ENCODE data around the gene SLC22A14. TPM values are rescaled to one million over a fixed set of nuclear protein-coding genes. Genes with fewer than 3 reads are reported as not detected.
"Not testable (repeated sequence)": the region's sequence is repeated elsewhere in the genome, so short reads cannot be mapped to it uniquely, and the experiment has no call there.

The SLC22A14 gene
- total RNA-seq, 2 donors from 2014 or later = 0.14 to 0.21 TPM

GRCh38 chr3:38276917-38277630 lies 5.0 kb upstream of the SLC22A14 start:
- H3K27me3 Mint-ChIP-seq (ENCODE audit: low read depth) = no peaks in the 10 kb centered on the region
- no peak overlapping the region for H3K27ac Mint-ChIP-seq
- DNase-seq (no peak), ATAC-seq (replicated peaks in 1 of 2) (no peak)
- no peaks in the 10 kb centered on the region for H3K36me3 Mint-ChIP-seq (ENCODE audit: insufficient read depth in 2 of 2)
- H3K4me3 Mint-ChIP-seq = no peak overlapping the region
- no peaks in the 10 kb centered on the region for H3K9me3 Mint-ChIP-seq
- no peaks in the 10 kb centered on the region for H3K4me1 Mint-ChIP-seq (ENCODE audit: low read depth)

DNA sequence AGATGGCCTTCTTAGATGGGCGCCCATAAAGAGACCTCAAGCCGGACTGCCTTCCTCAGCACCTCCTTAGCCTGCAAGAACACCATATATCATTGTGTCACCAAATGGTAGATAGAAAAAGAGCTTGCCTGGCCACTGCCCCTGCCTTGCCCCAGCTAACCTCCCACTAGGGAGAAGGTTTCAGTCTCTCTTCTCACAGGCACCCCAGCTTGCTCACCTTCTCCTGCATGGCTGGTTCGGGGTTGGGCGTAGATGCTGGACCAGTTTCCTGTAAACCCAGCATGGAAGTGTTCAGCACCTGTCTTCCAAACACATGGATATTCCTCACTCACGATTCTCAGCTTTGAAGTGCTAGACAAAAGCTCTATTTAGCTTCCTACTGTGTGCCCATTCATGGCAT lies 3.3 kb upstream of the SLC22A14 start:
- no peak overlapping the region for H3K27ac Mint-ChIP-seq

DNA sequence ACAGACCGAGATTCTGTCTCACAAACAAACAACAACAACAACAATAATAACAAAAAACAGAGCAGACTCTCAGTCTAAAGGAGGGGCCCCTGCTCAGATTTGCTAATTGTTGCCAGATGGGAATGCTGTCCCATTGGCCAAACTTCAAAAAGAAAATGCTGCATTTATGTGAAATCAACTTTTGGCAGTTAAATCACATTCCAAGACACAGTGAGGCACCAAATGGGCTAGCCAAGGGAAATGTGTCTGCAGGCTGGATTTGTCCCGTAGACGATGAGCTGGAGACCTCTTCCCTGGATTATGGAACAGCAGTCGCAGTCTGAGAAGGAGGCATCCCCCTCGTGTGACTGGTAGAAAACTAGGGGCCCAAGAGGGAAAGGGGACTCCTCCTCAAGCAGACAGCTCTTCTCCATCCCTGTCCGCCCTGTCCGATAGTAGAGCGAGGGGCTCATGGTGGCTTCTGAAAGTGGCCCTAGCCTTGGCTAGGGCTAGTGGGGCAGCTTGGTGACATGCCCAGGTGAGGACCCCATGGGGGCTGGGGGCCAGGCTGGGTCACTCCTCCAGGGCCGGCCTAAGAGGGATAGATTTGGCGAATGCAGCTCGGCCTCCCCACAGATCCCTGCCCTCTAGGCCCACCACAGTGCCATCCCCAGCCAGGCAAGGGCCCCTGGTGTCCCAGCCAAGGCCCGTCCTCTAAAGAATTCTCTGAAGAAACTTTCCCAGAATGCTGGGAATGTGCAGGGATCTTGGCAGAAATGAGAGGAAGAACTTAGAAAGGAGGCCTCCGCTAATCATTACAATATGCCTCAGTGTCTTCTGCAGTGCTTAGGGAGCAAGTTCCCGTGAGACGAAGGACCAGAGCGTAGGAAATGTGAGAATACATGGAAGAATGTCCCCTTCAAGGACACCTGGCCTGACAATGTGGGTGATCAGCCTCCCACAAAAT lies 2.0 kb downstream of the SLC22A14 start:
- H3K4me3 Mint-ChIP-seq = no peak overlapping the region
- no peak overlapping the region for H3K27ac Mint-ChIP-seq
- no peaks in the 10 kb centered on the region for H3K4me1 Mint-ChIP-seq (ENCODE audit: low read depth)
- H3K27me3 Mint-ChIP-seq (ENCODE audit: low read depth) = no peaks in the 10 kb centered on the region
- ATAC-seq (replicated peaks in 1 of 2) = no peak
- H3K36me3 Mint-ChIP-seq (ENCODE audit: insufficient read depth in 2 of 2) = no peaks in the 10 kb centered on the region
- DNase-seq = no peak
- no peaks in the 10 kb centered on the region for H3K9me3 Mint-ChIP-seq

More for the DNA sequence above, 3.3 kb upstream of the SLC22A14 start:
- Mint-ChIP-seq H3K4me1 (ENCODE audit: low read depth) (no peaks in the 10 kb centered on the region), H3K27me3 (ENCODE audit: low read depth) (no peaks in the 10 kb centered on the region), H3K4me3 (no peak overlapping the region), H3K9me3 (no peaks in the 10 kb centered on the region), H3K36me3 (ENCODE audit: insufficient read depth in 2 of 2) (no peaks in the 10 kb centered on the region)
- no peak for DNase-seq
- no peak for ATAC-seq (replicated peaks in 1 of 2)

- ATAC-seq (replicated peaks in 1 of 2) (no peak), DNase-seq (no peak)
- no peaks in the 10 kb centered on the region for H3K36me3 Mint-ChIP-seq (ENCODE audit: insufficient read depth in 2 of 2)
- H3K9me3 Mint-ChIP-seq = no peaks in the 10 kb centered on the region
- H3K27me3 Mint-ChIP-seq (ENCODE audit: low read depth) = no peaks in the 10 kb centered on the region
- no peak overlapping the region for H3K4me3 Mint-ChIP-seq
- H3K4me1 Mint-ChIP-seq (ENCODE audit: low read depth) = no peaks in the 10 kb centered on the region
- no peak overlapping the region for H3K27ac Mint-ChIP-seq
These were observed 2.7 kb downstream of the SLC22A14 start for GRCh38 chr3:38284756-38285150.

DNA sequence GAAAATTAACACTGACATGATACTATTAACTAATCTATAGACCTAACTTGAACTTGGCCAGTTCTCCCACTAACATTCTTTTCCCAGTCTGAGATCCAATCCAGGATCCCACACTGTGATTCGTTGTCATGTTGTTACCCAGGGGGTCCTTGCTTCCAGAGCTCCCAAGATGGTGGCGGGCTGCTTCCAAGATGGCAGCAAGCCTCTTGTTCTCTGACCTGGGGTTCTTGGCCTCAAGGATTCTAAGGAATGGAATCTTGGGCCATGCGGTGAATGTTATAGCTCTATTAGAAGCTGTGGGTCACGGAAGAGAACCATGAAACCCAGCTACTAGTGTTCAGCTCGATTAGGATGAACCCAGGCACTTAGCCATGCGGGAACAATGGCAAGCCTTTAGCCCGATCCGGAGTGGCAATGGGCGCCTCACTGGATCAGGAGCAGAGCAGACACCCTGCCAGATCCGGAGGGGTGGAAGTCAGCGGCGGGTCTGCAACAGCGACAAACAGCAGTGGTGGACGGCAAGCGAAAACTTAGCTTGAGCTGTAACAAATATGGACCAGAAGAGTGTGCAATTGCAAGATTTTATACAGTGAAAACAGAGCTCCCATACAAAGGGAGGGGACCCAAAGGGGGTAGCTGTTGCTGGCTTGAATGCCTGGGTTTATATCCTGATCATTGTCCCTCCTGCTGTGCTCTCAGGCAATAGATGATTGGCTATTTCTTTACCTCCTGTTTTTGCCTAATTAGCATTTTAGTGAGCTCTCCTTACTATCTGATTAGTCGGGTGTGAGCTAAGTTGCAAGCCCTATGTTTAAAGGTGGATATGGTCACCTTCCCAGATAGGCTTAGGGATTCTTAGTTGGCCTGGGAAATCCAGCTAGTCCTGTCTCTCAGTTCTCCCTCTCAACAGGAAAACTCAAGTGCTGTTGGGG lies 7.5 kb downstream of the SLC22A14 start:
- not testable (repeated sequence) for H3K27ac Mint-ChIP-seq; H3K4me3 Mint-ChIP-seq; ATAC-seq (replicated peaks in 1 of 2); H3K27me3 Mint-ChIP-seq (ENCODE audit: low read depth); H3K9me3 Mint-ChIP-seq; H3K4me1 Mint-ChIP-seq (ENCODE audit: low read depth); H3K36me3 Mint-ChIP-seq (ENCODE audit: insufficient read depth in 2 of 2); DNase-seq

GRCh38 chr3:38297053-38297452 lies 15.0 kb downstream of the SLC22A14 start:
- H3K36me3 Mint-ChIP-seq (ENCODE audit: insufficient read depth in 2 of 2); DNase-seq; H3K4me1 Mint-ChIP-seq (ENCODE audit: low read depth); H3K9me3 Mint-ChIP-seq; H3K27ac Mint-ChIP-seq; H3K27me3 Mint-ChIP-seq (ENCODE audit: low read depth); ATAC-seq (replicated peaks in 1 of 2); H3K4me3 Mint-ChIP-seq: not testable (repeated sequence)

- no peaks in the 10 kb centered on the region for H3K36me3 Mint-ChIP-seq (ENCODE audit: insufficient read depth in 2 of 2)
- DNase-seq = no peak
- ATAC-seq (replicated peaks in 1 of 2) = no peak
- no peak overlapping the region for H3K27ac Mint-ChIP-seq
- H3K27me3 Mint-ChIP-seq (ENCODE audit: low read depth) = peaks cover 5% of the 10 kb centered on the region
- H3K4me3 Mint-ChIP-seq = no peak overlapping the region
- H3K9me3 Mint-ChIP-seq = no peaks in the 10 kb centered on the region
- H3K4me1 Mint-ChIP-seq (ENCODE audit: low read depth) = no peaks in the 10 kb centered on the region
These were observed 15.4 kb downstream of the SLC22A14 start for GRCh38 chr3:38297537-38297936.

GRCh38 chr3:38297947-38298711 lies 16.0 kb downstream of the SLC22A14 start:
- no peaks in the 10 kb centered on the region for H3K9me3 Mint-ChIP-seq
- H3K4me3 Mint-ChIP-seq = no peak overlapping the region
- no peaks in the 10 kb centered on the region for H3K4me1 Mint-ChIP-seq (ENCODE audit: low read depth)
- no peak for ATAC-seq (replicated peaks in 1 of 2)
- no peak for DNase-seq
- H3K27me3 Mint-ChIP-seq (ENCODE audit: low read depth) = peaks cover 5% of the 10 kb centered on the region
- no peaks in the 10 kb centered on the region for H3K36me3 Mint-ChIP-seq (ENCODE audit: insufficient read depth in 2 of 2)
- H3K27ac Mint-ChIP-seq = no peak overlapping the region

DNA sequence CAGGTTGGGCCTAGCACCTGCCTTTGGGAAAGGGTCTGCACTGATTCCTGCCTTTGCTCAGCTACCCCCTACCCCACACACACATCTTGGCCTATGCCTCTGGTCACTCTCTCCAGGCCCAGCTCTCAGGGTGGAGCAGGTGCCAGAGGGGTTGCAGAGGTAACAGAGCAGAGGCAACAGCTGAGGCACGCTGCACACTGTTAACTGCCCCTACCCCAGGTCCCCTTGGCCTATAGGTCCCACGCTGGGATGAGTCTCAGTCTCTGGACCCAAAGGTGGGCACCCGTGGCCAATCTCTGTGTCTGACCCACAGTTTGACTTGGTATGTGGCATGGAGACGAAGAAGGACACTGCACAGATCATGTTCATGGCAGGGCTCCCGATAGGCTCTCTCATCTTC lies 24.8 kb downstream of the SLC22A14 start:
- Mint-ChIP-seq H3K4me3 (no peak overlapping the region), H3K27ac (no peak overlapping the region), H3K9me3 (peaks cover 0 to 3% of the 10 kb centered on the region in 2 donors), H3K4me1 (ENCODE audit: low read depth) (no peaks in the 10 kb centered on the region), H3K36me3 (ENCODE audit: insufficient read depth in 2 of 2) (peaks cover 0 to 1% of the 10 kb centered on the region in 2 donors), H3K27me3 (ENCODE audit: low read depth) (peaks cover 6% of the 10 kb centered on the region)
- DNase-seq = no peak
- no peak for ATAC-seq (replicated peaks in 1 of 2)

- no peak for DNase-seq
- H3K27me3 Mint-ChIP-seq (ENCODE audit: low read depth) = peaks cover 6% of the 10 kb centered on the region
- H3K4me1 Mint-ChIP-seq (ENCODE audit: low read depth) = no peaks in the 10 kb centered on the region
- H3K9me3 Mint-ChIP-seq = peaks cover 0 to 3% of the 10 kb centered on the region in 2 donors
- H3K27ac Mint-ChIP-seq = no peak overlapping the region
- H3K36me3 Mint-ChIP-seq (ENCODE audit: insufficient read depth in 2 of 2) = peaks cover 0 to 1% of the 10 kb centered on the region in 2 donors
- no peak for ATAC-seq (replicated peaks in 1 of 2)
- H3K4me3 Mint-ChIP-seq = no peak overlapping the region
These were observed 25.5 kb downstream of the SLC22A14 start for GRCh38 chr3:38307599-38307998.

GRCh38 chr3:38308456-38308855 lies 26.4 kb downstream of the SLC22A14 start:
- H3K4me1 Mint-ChIP-seq (ENCODE audit: low read depth) = no peaks in the 10 kb centered on the region
- no peak overlapping the region for H3K4me3 Mint-ChIP-seq
- ATAC-seq (replicated peaks in 1 of 2) = no peak
- DNase-seq = no peak
- H3K27ac Mint-ChIP-seq = no peak overlapping the region
- peaks cover 6% of the 10 kb centered on the region for H3K27me3 Mint-ChIP-seq (ENCODE audit: low read depth)
- peaks cover 0 to 1% of the 10 kb centered on the region in 2 donors for H3K36me3 Mint-ChIP-seq (ENCODE audit: insufficient read depth in 2 of 2)
- H3K9me3 Mint-ChIP-seq = peaks cover 0 to 3% of the 10 kb centered on the region in 2 donors

DNA sequence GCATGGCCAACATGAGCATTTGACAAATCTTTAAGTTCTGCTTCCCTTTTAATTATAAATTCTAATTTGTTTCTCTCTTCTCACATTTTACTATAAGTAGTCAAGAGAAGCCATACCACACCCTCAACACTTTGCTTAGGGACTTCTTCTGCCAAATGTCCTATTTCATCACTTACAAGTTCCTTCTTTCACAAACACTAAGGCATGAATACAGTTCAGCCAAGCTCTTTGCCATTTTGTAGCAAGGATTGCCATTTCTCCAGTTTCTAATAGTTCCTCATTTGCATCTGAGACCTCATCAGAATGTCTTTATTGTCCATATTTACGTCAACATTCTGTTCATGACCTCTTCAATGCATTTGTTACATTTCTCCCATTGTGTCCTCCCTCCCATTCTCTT lies 29.4 kb downstream of the SLC22A14 start:
- ATAC-seq (replicated peaks in 1 of 2) = no peak
- H3K4me3 Mint-ChIP-seq = no peak overlapping the region
- no peaks in the 10 kb centered on the region for H3K4me1 Mint-ChIP-seq (ENCODE audit: low read depth)
- no peaks in the 10 kb centered on the region for H3K9me3 Mint-ChIP-seq
- no peaks in the 10 kb centered on the region for H3K36me3 Mint-ChIP-seq (ENCODE audit: insufficient read depth in 2 of 2)
- no peaks in the 10 kb centered on the region for H3K27me3 Mint-ChIP-seq (ENCODE audit: low read depth)
- H3K27ac Mint-ChIP-seq = no peak overlapping the region
- no peak for DNase-seq

Data from activated T-cell treated with anti-CD3 and anti-CD28 coated beads, Interleukin-2, amount 50 U/mL, for 72 hours (primary cell).